ENCODE data around the gene FAM193A. TPM values are rescaled to one million over a fixed set of nuclear protein-coding genes. Genes with fewer than 3 reads are reported as not detected.

Gene FAM193A
- total and polyA plus RNA-seq, 2 donors (not counting 1 experiment from before 2014, with no cell fraction given) = 16.0 to 62.7 TPM

- no CpG with 5 or more reads among the region's 1 CpG for WGBS (ENCODE audit: insufficient coverage)
Measured at GRCh38 chr4:2698504-2698903, 162.1 kb downstream of the FAM193A start.

More at GRCh38 chr4:2698504-2698903, 162.1 kb downstream of the FAM193A start:
- TF ChIP-seq EZH2 (IDR thresholded peaks at IDR 0.05; ENCODE audit: borderline replicate concordance, insufficient read depth, low read depth, low read length, poor library complexity, severe bottlenecking) (no peak), CTCF (IDR thresholded peaks at IDR 0.05) (no peak)
- ChIA-PET CTCF (interaction anchor here (1.3 kb wide), 1 partner anchor 9 kb away, joined by 3 read pairs; no protein-coding TSS in a partner anchor), POLR2A (no interaction called here)
- peak overlapping the region; percentile 41 to 87 for H3K27ac ChIP-seq (ENCODE audit: low read length in 2 of 2)
- peak overlapping the region; percentile 37 for H3K27ac Mint-ChIP-seq
- intact Hi-C loops (cut with micrococcal nuclease) = loop anchor here (5.0 to 10.0 kb wide), 3 partner anchors 149 to 434 kb away; partner anchors contain the start of gene MXD4
- H3K4me1 ChIP-seq (ENCODE audit: control insufficient read depth in 2 of 2, insufficient read depth in 2 of 2, low read length in 2 of 2) = peaks cover 34 to 43% of the 10 kb centered on the region in 2 donors
- H3K4me1 Mint-ChIP-seq = peaks cover 48% of the 10 kb centered on the region
- H3K4me3 Mint-ChIP-seq = no peak overlapping the region
- no peaks in the 10 kb centered on the region for H3K9me3 Mint-ChIP-seq (ENCODE audit: insufficient read depth)
- H3K79me2 ChIP-seq (ENCODE audit: control insufficient read depth, insufficient read depth, low read length) = peaks cover 37% of the 10 kb centered on the region
- no peaks in the 10 kb centered on the region for H3K9me3 ChIP-seq (ENCODE audit: control extremely low read depth in 1 of 3, control insufficient read depth in 2 of 3, insufficient read depth in 1 of 3, low read length in 2 of 3)
- no peaks in the 10 kb centered on the region for H3K27me3 Mint-ChIP-seq
- H4K20me1 ChIP-seq (ENCODE audit: control insufficient read depth, insufficient read depth, low read length, poor library complexity, severe bottlenecking) = no peaks in the 10 kb centered on the region
- no peak overlapping the region for H2AFZ ChIP-seq (ENCODE audit: insufficient read depth, low read depth, low read length, poor library complexity, severe bottlenecking)
- no peak overlapping the region for H3K4me3 ChIP-seq (ENCODE audit: control extremely low read depth in 1 of 5, extremely low read depth in 1 of 5, insufficient read depth in 1 of 5, low read depth in 2 of 5, low read length in 4 of 5)
- H3K27me3 ChIP-seq (replicated peaks in 1 of 4; ENCODE audit: control extremely low read depth in 1 of 4, control insufficient read depth in 3 of 4, insufficient read depth in 4 of 4, low read length in 3 of 4) = no peaks in the 10 kb centered on the region
- no peak for ATAC-seq (ENCODE audit: low read depth)
- DNase-seq = no peak
- H3K4me2 ChIP-seq (replicated peaks; ENCODE audit: low read depth, low read length, poor library complexity, severe bottlenecking) = no peak overlapping the region
- no peak overlapping the region for H3K9ac ChIP-seq (ENCODE audit: low read length)
- peaks cover 15 to 65% of the 10 kb centered on the region in 2 experiments for H3K36me3 ChIP-seq (replicated peaks in 1 of 2; ENCODE audit: control extremely low read depth in 1 of 2, control insufficient read depth in 1 of 2, extremely low read depth in 1 of 2, insufficient read depth in 2 of 2, low read length in 1 of 2)

All from B cell (primary cell).